Thyroid gland (tissue), 4 donors: ENCODE data around the gene CDC14C. TPM values are rescaled to one million over a fixed set of nuclear protein-coding genes. Genes with fewer than 3 reads are reported as not detected.

Experiments used
- DNase-seq, 2 donors: peaks; one replicate each; pipeline ENCODE4 v3.0.0-alpha.2; 2019
- H3K27ac ChIP-seq, 3 donors: fragments of 200-600 bp; sonication (generic); 1 replicate in 2 of 3; 2 replicates in 1 of 3; pipeline ENCODE4 v1.5.1; 2016 to 2019; ENCODE audit warnings: mild to moderate bottlenecking in 1 of 3, moderate library complexity in 1 of 3
- H3K27me3 ChIP-seq: fragments of 200-600 bp; sonication (generic); one replicate; pipeline ENCODE4 v1.5.1; 2019
- H3K36me3 ChIP-seq, 2 donors: fragments of 200-600 bp; sonication (generic); one replicate each; pipeline ENCODE4 v1.5.1; 2016 to 2019
- H3K4me1 ChIP-seq, 2 donors: fragments of 200-600 bp; sonication (generic); one replicate each; pipeline ENCODE4 v1.5.1; 2017 to 2019
- H3K4me3 ChIP-seq, 3 donors: fragments of 200-600 bp; sonication (generic); replicated peaks in 1 of 3; 1 replicate in 2 of 3; 2 replicates in 1 of 3; pipeline ENCODE4 v1.5.1; 2016; ENCODE audit warnings: mild to moderate bottlenecking in 1 of 3
- H3K9me3 ChIP-seq: fragments of 200-600 bp; sonication (generic); one replicate; pipeline ENCODE4 v1.5.1; 2017
- POLR2A ChIP-seq, 2 donors: fragments of 450-650 bp; IDR thresholded peaks; one replicate each; pipeline ENCODE4 v1.6.1; 2017; ENCODE audit warnings: antibody characterized with exemption in 2 of 2, mild to moderate bottlenecking in 2 of 2, moderate library complexity in 1 of 2
- WGBS, 2 donors: methylation state at CpG; one replicate each; pipeline ENCODE4 v1.1.5; 2017; 5-methylcytosine and 5-hydroxymethylcytosine counted together
- intact Hi-C: fragments of 100-400 bp; cut with DNase I; formaldehyde crosslinking; loops from one replicate; pipeline ENCODE4 v1.15.1; 2023
- total RNA-seq, 4 donors: library from RNA; depleted of rRNA; stranded (reverse); fragments of >200 nt; gene quantifications; one replicate each; pipeline ENCODE4 v1.2.3, GENCODE V29; 2016
- TF ChIP-seq, protein P1 (sequence below), 6 experiments: fragments of 200-600 bp in 3 of 6; fragments of 450-650 bp in 3 of 6; sonication (generic) in 3 of 6; IDR thresholded peaks; one replicate each; pipeline ENCODE4 v1.5.1; 2016 to 2019; ENCODE audit warnings: antibody characterized with exemption in 6 of 6, mild to moderate bottlenecking in 2 of 6, inconsistent platforms in 1 of 6, moderate library complexity in 1 of 6

The CDC14C gene
- total RNA-seq, 4 donors from 2014 or later, result not detected

DNA sequence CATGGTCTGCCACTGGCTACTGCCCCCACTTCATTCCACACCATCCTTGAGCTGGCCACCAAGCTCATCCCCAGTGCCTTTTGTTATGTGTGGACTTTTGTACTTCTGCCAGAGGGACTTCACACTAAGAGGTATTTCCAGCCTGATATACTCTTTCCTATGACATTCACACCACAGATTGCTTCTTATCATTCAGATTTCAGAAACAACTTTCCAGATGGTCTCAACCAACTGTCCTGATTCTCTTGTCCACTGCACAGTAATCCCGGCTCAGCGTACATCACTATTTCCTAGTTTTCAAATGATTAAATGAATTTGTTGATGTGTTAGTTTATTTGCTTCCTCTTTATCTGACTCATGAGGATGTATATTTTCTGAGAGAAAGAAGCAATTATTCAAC is 7.1 kb downstream of the CDC14C start:
- DNase-seq, result no peak
- Histone ChIP-seq H3K27ac (no peak overlapping the region), H3K27me3 (no peaks in the 10 kb centered on the region), H3K9me3 (no peaks in the 10 kb centered on the region), H3K36me3 (no peaks in the 10 kb centered on the region), H3K4me1 (no peaks in the 10 kb centered on the region), H3K4me3 (no peak overlapping the region)
- WGBS, 2 donors, result 97% methylated on average over 2 of the region's 2 CpGs
- TF ChIP-seq, protein P1, sequence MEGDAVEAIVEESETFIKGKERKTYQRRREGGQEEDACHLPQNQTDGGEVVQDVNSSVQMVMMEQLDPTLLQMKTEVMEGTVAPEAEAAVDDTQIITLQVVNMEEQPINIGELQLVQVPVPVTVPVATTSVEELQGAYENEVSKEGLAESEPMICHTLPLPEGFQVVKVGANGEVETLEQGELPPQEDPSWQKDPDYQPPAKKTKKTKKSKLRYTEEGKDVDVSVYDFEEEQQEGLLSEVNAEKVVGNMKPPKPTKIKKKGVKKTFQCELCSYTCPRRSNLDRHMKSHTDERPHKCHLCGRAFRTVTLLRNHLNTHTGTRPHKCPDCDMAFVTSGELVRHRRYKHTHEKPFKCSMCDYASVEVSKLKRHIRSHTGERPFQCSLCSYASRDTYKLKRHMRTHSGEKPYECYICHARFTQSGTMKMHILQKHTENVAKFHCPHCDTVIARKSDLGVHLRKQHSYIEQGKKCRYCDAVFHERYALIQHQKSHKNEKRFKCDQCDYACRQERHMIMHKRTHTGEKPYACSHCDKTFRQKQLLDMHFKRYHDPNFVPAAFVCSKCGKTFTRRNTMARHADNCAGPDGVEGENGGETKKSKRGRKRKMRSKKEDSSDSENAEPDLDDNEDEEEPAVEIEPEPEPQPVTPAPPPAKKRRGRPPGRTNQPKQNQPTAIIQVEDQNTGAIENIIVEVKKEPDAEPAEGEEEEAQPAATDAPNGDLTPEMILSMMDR (IDR thresholded peaks at IDR 0.05), result no peak
- TF ChIP-seq POLR2A (IDR thresholded peaks at IDR 0.05), result no peak
- intact Hi-C loops, result no loop called here

DNA sequence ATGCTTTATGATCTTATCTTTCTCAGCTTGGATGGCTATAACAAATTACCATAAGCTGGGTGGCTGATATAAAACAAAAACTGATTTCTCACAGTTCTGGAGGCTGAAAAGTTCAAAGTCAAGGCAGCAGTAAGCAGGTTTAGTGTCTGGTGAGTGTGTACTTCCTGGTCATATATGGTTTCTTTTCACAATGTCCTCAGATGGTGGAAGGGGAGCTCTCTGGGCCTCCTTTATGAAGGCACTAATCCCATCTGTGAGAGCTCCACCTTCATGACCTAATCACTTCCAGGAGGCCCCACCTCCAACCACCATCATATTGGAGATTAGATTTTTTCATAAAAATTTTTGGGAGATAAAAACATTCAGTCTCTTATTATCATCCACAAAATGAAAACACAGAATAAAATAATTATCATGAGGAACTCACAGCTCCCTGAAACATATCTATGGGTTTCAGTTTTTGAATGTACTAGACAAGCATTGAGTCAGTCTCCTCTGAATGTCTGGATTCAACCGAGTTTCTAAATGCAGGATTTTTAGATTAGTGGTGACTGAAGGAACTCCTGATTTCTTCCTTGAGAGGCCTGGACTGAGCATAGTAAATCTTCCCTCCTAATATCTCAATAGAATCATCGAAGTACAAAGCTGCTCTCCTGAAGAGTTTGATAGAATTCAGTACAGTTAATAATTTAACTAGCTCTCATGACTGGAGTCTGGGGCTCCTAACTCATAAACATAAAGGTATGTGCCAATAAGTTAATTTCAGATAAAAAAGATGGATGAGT is 8.0 kb downstream of the CDC14C start:
- no peaks in the 10 kb centered on the region for H3K4me1 ChIP-seq
- H3K4me3 ChIP-seq, result no peak overlapping the region
- intact Hi-C loops, result no loop called here
- DNase-seq, result no peak
- H3K27ac ChIP-seq, result no peak overlapping the region
- no peaks in the 10 kb centered on the region for H3K9me3 ChIP-seq
- no peaks in the 10 kb centered on the region for H3K27me3 ChIP-seq
- WGBS, 2 donors, result 84 to 89% methylated on average over 2 of the region's 2 CpGs
- TF ChIP-seq, protein P1 (IDR thresholded peaks at IDR 0.05), result no peak
- no peak for TF ChIP-seq POLR2A (IDR thresholded peaks at IDR 0.05)
- H3K36me3 ChIP-seq, result no peaks in the 10 kb centered on the region

DNA sequence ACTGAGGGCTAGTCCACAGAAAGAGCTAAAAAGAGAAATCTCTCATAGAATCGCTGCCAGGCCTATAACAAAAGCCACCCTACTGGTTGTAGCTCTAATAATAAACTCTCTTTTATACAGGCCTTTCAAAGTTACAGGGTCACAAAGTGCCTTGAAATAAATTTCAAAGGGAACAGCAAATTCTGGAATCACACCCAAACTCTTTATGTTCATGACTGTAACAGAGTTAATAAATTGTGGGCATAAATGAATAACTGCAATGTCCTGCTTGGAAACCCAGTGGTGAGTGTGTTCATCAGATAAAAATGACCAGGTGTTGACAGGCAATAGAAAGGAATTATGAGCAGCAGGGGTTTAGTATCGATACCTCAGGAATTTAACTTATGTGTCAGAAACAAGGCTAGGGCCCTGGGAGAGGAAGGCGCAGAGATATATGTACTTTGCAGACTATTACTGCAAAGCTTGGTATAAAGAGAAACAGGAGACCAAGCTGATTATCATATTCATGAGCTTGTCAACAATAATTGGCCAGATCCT is 9.3 kb downstream of the CDC14C start:
- no peaks in the 10 kb centered on the region for H3K4me1 ChIP-seq
- intact Hi-C loops, result no loop called here
- 79 to 81% methylated on average over 3 of the region's 3 CpGs for WGBS, 2 donors
- no peaks in the 10 kb centered on the region for H3K27me3 ChIP-seq
- no peak for TF ChIP-seq POLR2A (IDR thresholded peaks at IDR 0.05)
- TF ChIP-seq, protein P1 (IDR thresholded peaks at IDR 0.05), result no peak
- no peak overlapping the region for H3K27ac ChIP-seq
- no peak overlapping the region for H3K4me3 ChIP-seq
- H3K36me3 ChIP-seq, result no peaks in the 10 kb centered on the region
- no peak for DNase-seq
- H3K9me3 ChIP-seq, result no peaks in the 10 kb centered on the region

DNA sequence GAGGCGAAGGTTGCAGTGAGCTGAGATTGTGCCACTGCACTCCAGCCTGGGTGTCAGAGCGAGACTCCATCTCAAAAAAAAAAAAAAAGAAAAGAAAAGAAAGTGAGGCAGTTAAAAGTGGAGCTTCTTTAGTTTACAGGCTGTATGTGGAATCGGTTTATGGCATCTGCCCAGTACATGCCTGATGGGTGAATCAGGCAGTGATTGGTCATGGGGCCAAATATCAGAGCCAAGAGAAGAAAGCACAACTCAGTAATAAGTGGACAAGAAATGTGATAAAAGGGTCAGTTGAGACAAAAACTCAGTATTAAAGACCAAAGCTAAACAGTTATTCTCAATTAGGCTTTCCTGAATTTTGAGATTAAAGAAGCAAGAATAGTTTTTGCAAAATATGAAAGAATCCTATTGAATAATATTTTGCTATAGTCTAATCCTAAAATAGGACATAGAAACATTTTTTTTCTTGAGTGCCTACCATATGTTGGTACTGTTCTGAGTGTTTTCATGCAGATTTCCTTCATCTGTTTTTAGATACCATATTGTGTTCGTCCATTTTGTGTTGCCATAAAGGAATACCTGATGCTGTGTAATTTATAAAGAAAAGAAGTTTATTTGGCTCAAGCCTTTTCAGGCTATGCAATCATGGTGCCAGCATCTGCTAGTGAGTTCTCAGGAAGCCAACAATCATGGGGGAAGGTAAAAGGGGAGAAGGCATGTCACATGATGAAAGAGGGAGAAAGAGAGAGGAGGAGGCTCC is 14.4 kb downstream of the CDC14C start:
- WGBS, 2 donors, result 78 to 82% methylated on average over 4 of the region's 4 CpGs
- Histone ChIP-seq H3K27me3 (no peaks in the 10 kb centered on the region), H3K4me3 (no peak overlapping the region), H3K9me3 (no peaks in the 10 kb centered on the region), H3K36me3 (no peaks in the 10 kb centered on the region), H3K27ac (no peak overlapping the region), H3K4me1 (no peaks in the 10 kb centered on the region)
- TF ChIP-seq, protein P1 (IDR thresholded peaks at IDR 0.05), result no peak
- TF ChIP-seq POLR2A (IDR thresholded peaks at IDR 0.05), result no peak
- intact Hi-C loops, result no loop called here
- peak; percentile 3 to 13 for DNase-seq
